Sigmoid colon (tissue), 7 donors: ENCODE data around the gene EVA1B. TPM values are rescaled to one million over a fixed set of nuclear protein-coding genes. Genes with fewer than 3 reads are reported as not detected.
A peak's percentile ranks its signal among the peaks of the same experiment; 100 is the strongest.

Experiments
- DNase-seq: peaks from one replicate; pipeline ENCODE4 v3.0.0-alpha.2; 2019
- H3K27ac ChIP-seq, 4 donors: fragments of 200-600 bp; sonication (generic); one replicate each; pipeline ENCODE4 v1.5.1; 2016 to 2019; ENCODE audit warnings: mild to moderate bottlenecking in 1 of 4
- H3K27me3 ChIP-seq, 3 donors: fragments of 200-600 bp; sonication (generic); one replicate each; pipeline ENCODE4 v1.5.1; 2019; ENCODE audit warnings: mild to moderate bottlenecking in 1 of 3
- H3K36me3 ChIP-seq, 4 donors: fragments of 200-600 bp; sonication (generic); one replicate each; pipeline ENCODE4 v1.5.1; 2016 to 2019
- H3K4me1 ChIP-seq, 4 donors: fragments of 200-600 bp; sonication (generic); one replicate each; pipeline ENCODE4 v1.5.1; 2017 to 2019
- H3K4me3 ChIP-seq, 4 donors: fragments of 200-600 bp; sonication (generic); one replicate each; pipeline ENCODE4 v1.5.1; 2017 to 2019; ENCODE audit warnings: mild to moderate bottlenecking in 2 of 4, moderate library complexity in 1 of 4
- H3K9me3 ChIP-seq, 4 donors: fragments of 200-600 bp in 3 of 4; sonication (generic) in 3 of 4; one replicate each; pipeline versions ENCODE4 v1.5.1 to v1.6.1; 2013 to 2019
- CTCF ChIP-seq, 4 experiments: fragments of 450-650 bp in 3 of 4; fragments of 200-600 bp in 1 of 4; IDR thresholded peaks; one replicate each; pipeline ENCODE4 v1.5.1; 2016 to 2019; ENCODE audit warnings: antibody characterized with exemption in 4 of 4, mild to moderate bottlenecking in 3 of 4, moderate library complexity in 2 of 4
- EP300 ChIP-seq, 4 donors: sonication (generic); formaldehyde crosslinking; IDR thresholded peaks; one replicate each; pipeline ENCODE4 v1.6.1; 2017; ENCODE audit warnings: antibody characterized with exemption in 4 of 4
- POLR2A ChIP-seq, 2 donors: fragments of 450-650 bp; IDR thresholded peaks; one replicate each; pipeline ENCODE4 v1.6.1; 2016; ENCODE audit warnings: antibody characterized with exemption in 2 of 2, mild to moderate bottlenecking in 2 of 2, moderate library complexity in 2 of 2
- POLR2AphosphoS5 ChIP-seq, 4 donors: sonication (generic); formaldehyde crosslinking; IDR thresholded peaks; one replicate each; pipeline ENCODE4 v1.6.1; 2017; ENCODE audit warnings: antibody characterized with exemption in 4 of 4
- WGBS, 2 donors: extraction: QIAGEN DNeasy Blood & Tissue Kit; methylation state at CpG; one replicate each; pipeline ENCODE4 v1.1.7; 2013; 5-methylcytosine and 5-hydroxymethylcytosine counted together
- intact Hi-C: fragments of 100-400 bp; cut with DNase I; formaldehyde crosslinking; loops from one replicate; pipeline ENCODE4 v1.15.1; 2023
- polyA plus RNA-seq, 3 donors: library from polyadenylated mRNA; stranded (reverse); fragments of 200-250 nt; gene quantifications; one replicate each; pipeline ENCODE4 v1.2.3, GENCODE V29; 2013
- total RNA-seq, 4 donors: library from RNA; depleted of rRNA; stranded (reverse); fragments of >200 nt; gene quantifications; one replicate each; pipeline ENCODE4 v1.1.0, GENCODE V29; 2016
- donor health status: healthy with polysubstance abuse.
- donor health status: Bipolar disorder and iron deficiency.
- donor health status: healthy.

Gene EVA1B
- 100 to 1,000 TPM in 1 of 4 donors, 10 to 100 TPM in 3; 46.7 to 102 (median 71.0) TPM for total RNA-seq
- 10 to 100 TPM in 2 of 3 donors, 1 to 10 TPM in 1; 5.8 to 18.0 (median 17.2) TPM for polyA plus RNA-seq

- Histone ChIP-seq H3K4me3 (peak within 1 kb of the TSS; percentile 53 to 85 (median 62)), H3K9me3 (no peaks in the 10 kb centered on the region), H3K27me3 (no peaks in the 10 kb centered on the region), H3K36me3 (no peaks in the 10 kb centered on the region), H3K4me1 (peaks cover 0 to 39% (median 33%) of the 10 kb centered on the region in 4 donors), H3K27ac (peak within 1 kb of the TSS; percentile 82 to 89 (median 84))
- intact Hi-C loops = no loop called here
- WGBS, 2 donors = 2 to 4% methylated on average over 35 of the region's 36 CpGs
- peak; percentile 94 for DNase-seq
- TF ChIP-seq EP300 (IDR thresholded peaks at IDR 0.05) = no peak
- TF ChIP-seq CTCF (IDR thresholded peaks at IDR 0.05) = no peak
- peak; percentile 3 to 53 (median 20) for TF ChIP-seq POLR2AphosphoS5 (IDR thresholded peaks at IDR 0.05)
- TF ChIP-seq POLR2A (IDR thresholded peaks at IDR 0.05) = no peak
These were observed at the start of gene EVA1B for GRCh38 chr1:36323636-36324352. EVA1B (minus strand) TSS chr1:36323645; CDS start chr1:36323037, 608 bp downstream.

GRCh38 chr1:36372617-36373016, 49.2 kb upstream of the EVA1B start:
- no peaks in the 10 kb centered on the region for H3K9me3 ChIP-seq
- WGBS, 2 donors = 81 to 91% methylated on average over 3 of the region's 3 CpGs
- DNase-seq = no peak
- H3K4me1 ChIP-seq = peaks cover 0 to 64% (median 53%) of the 10 kb centered on the region in 4 donors
- H3K27ac ChIP-seq = peak overlapping the region; percentile 86 to 96 (median 88)
- intact Hi-C loops = no loop called here
- H3K27me3 ChIP-seq = no peaks in the 10 kb centered on the region
- H3K36me3 ChIP-seq = peaks cover 0 to 5% (median 2%) of the 10 kb centered on the region in 4 donors
- TF ChIP-seq CTCF (IDR thresholded peaks at IDR 0.05) (no peak), EP300 (IDR thresholded peaks at IDR 0.05) (no peak), POLR2A (IDR thresholded peaks at IDR 0.05) (no peak), POLR2AphosphoS5 (IDR thresholded peaks at IDR 0.05) (no peak)
- H3K4me3 ChIP-seq = no peak overlapping the region

- intact Hi-C loops = loop anchor here (2.0 to 5.0 kb wide), 4 partner anchors 18 to 62 kb away; partner anchors contain the start of gene SH3D21
- 42 to 49% methylated on average over 7 of the region's 7 CpGs for WGBS, 2 donors
- DNase-seq = peak; percentile 86
- Histone ChIP-seq H3K4me3 (no peak overlapping the region), H3K36me3 (peaks cover 0 to 10% (median 5%) of the 10 kb centered on the region in 4 donors), H3K27ac (peak overlapping the region in 3 of 4 donors; percentile 13 to 46 (median 33)), H3K4me1 (peaks cover 0 to 66% (median 60%) of the 10 kb centered on the region in 4 donors), H3K9me3 (no peaks in the 10 kb centered on the region), H3K27me3 (no peaks in the 10 kb centered on the region)
- TF ChIP-seq CTCF (IDR thresholded peaks at IDR 0.05) (peak; percentile 82 to 97 (median 94)), POLR2AphosphoS5 (IDR thresholded peaks at IDR 0.05) (no peak)
These were observed 45.8 kb upstream of the EVA1B start for GRCh38 chr1:36369061-36369861.

GRCh38 chr1:36367798-36368197, 44.4 kb upstream of the EVA1B start:
- Histone ChIP-seq H3K4me1 (peaks cover 0 to 52% (median 45%) of the 10 kb centered on the region in 4 donors), H3K27ac (no peak overlapping the region), H3K27me3 (no peaks in the 10 kb centered on the region), H3K4me3 (no peak overlapping the region), H3K36me3 (peaks cover 0 to 14% (median 8%) of the 10 kb centered on the region in 4 donors), H3K9me3 (no peaks in the 10 kb centered on the region)
- TF ChIP-seq CTCF (IDR thresholded peaks at IDR 0.05) = no peak
- no peak for TF ChIP-seq POLR2AphosphoS5 (IDR thresholded peaks at IDR 0.05)
- intact Hi-C loops = loop anchor here (2.0 to 5.0 kb wide), 4 partner anchors 17 to 60 kb away; partner anchors contain the start of gene SH3D21
- no peak for DNase-seq
- WGBS, 2 donors = 38 to 77% methylated on average over 4 of the region's 4 CpGs
